HG03354 (cell line): ENCODE results near the gene NTN5.
"Not testable (repeated sequence)": the region's sequence is repeated elsewhere in the genome, so short reads cannot be mapped to it uniquely, and the experiment has no call there.

Source experiments
- ATAC-seq: cut with Tn5 transposase; IDR thresholded peaks from one replicate; pipeline ENCODE4 v1.9.1; 2021; ENCODE audit warnings: mild to moderate bottlenecking; ENCODE audit not compliant: unreplicated experiment, poor library complexity, severe bottlenecking

NTN5 gene

DNA sequence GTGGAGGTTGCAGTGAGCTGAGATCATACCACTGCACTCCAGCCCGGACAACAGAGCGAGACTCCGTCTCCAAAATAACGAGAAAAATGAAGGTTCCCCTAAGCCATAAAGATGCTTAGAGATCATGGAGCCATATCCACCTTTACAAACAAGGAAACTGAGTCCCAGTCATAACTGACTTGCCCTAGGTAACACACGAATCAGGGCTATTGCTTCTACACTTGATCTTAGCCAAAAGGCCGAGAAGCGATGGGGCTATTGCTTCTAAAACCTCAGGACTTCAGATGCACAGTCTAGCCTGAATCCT lies 38.8 kb downstream of the NTN5 start:
- ATAC-seq, result no peak

DNA sequence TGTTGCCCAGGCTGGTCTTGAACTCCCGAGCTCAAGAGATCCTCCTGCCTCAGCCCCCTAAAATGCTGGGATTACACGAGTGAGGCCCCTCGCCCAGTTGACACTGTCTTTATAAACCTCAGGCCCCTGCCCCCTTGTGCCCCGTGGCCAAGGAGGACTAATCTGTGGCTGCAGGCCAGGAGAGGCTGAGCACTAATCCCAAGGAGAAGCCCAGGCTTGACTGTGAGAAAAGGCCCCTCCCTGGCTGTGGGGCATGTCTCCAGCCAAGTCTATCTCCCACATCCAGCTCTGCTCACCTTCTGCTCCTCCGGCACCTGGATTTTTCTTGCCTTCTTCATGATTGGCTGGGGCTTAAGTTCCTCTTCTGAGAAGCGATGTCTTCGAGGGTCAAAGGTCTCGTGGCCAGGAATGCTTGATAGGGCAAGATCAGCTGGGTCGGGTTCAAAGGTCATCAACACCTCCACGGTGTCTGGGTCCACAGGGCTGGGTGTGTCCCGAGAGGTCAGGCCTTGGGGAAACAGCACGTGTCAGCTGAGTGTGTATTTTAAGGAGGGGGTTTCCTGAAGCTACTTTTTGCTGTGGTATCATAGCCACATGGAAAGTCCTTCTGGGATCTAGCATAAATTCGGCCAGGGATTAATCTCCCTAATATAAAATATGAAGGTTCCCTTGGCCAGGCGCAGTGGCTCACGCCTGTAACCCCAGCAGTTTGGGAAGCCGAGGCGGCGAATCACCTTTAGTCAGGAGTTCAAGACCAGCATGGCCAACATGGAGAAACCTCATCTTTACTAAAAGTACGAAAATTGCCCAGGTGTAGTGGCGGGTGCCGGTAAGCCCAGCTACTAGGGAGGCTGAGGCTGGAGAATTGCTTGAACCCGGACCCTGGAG lies 39.4 kb downstream of the NTN5 start:
- ATAC-seq, result no peak

DNA sequence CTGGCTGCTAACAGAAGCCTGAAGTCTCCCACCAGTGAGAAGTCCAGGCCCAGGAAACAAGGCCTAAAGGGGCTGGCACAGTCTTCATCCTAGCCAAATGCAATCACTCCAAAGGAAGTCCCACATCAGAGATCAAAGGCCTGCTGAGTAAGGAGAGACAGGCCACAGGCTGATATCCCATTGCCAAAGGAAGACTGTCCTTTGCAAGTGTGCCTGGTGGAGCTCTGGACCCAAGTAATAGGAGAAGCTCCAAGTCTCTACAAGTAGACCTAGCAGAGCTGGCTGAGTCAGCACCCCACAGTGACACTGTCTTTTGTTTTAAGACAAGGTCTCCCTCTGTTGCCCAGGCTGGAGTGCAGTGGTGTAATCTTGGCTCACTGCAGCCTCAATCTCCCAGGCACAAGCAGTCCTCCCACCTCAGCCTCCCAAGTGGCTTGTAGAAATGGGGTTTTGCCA lies 40.1 kb downstream of the NTN5 start:
- ATAC-seq, result no peak

DNA sequence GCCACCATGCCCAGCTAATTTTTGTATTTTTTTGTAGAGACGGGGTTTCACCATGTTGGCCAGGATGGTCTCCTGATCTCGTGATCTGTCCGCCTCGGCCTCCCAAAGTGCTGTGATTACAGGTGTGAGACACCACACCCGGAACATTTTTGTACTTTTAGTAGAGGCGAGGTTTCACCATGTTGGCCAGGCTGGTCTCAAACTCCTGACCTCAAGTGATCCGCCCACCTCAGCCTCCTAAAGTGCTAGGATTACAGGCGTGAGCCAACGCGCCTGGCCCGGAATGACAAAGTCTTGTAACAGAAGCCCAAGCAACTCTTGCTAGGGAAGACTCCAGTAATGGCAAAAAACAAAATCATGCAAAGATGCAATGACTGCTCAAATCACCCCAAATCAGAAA lies 40.5 kb downstream of the NTN5 start:
- ATAC-seq, result not testable (repeated sequence)

DNA sequence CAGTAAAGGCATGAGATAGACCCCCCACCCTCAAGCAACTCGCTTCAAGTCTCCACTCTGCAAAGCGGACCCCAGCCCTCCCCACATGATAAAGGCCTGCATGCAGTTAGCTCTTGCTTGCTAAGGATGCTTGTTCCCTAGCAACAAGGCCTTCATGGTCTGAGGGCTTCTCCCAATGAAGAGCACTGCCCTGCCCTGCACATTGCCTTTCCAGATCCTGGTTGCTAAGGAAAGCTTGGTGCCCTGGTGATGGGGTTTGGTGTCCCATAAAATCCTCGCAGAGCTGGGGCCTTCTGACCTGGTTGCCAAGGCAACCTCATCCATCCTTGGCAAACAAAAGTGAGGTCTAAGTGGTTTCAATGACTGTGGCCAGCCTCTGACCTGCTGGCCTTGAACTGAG lies 41.6 kb downstream of the NTN5 start:
- ATAC-seq, result no peak

DNA sequence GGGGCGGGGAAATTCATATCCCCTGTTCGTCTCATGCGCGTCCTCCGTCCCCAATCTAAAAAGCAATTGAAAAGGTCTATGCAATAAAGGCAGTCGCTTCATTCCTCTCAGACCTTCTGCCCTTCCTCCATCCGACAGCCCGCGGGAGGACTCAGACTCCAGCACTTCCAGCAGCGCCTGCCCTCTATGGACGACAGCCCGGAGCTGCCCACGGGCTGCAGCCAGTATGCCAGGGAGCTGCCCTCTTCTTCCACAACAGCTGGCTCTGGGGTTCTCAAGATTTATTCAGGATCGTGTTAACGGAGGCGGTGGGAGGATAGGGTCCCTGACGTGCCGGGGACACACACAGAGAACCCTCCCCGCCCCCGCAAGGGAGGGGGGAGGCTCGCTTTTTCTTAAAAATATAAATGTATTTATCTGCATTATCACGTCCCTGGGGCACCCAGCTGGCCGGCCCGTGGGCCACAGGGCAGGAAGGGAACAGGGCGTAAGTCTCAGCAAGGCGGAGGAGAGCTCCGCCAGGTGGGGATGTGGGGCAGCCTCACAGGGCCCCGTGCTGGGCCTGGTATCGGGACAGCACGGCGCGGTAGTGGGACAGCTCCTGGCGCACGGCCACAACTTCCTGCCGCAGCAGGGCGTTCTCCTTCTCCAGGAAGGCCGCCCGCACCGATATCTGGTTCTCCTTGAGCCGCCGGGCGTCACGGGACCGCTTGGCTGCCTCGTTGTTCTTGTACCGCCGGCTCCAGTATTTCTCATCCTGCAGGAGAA lies 42.3 kb downstream of the NTN5 start:
- ATAC-seq, result no peak

DNA sequence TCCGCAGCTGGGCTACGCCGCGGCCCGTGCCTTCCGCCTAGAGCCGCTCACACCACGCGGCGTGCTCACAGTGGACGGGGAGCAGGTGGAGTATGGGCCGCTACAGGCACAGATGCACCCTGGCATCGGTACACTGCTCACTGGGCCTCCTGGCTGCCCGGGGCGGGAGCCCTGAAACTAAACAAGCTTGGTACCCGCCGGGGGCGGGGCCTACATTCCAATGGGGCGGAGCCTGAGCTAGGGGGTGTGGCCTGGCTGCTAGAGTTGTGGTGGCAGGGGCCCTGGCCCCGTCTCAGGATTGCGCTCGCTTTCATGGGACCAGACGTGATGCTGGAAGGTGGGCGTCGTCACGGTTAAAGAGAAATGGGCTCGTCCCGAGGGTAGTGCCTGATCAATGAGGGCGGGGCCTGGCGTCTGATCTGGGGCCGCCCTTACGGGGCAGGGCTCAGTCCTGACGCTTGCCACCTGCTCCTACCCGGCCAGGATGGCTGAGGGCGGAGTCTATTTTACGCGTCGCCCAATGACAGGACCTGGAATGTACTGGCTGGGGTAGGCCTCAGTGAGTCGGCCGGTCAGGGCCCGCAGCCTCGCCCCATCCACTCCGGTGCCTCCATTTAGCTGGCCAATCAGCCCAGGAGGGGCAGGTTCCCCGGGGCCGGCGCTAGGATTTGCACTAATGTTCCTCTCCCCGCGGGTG lies 43.1 kb downstream of the NTN5 start:
- ATAC-seq, result no peak

DNA sequence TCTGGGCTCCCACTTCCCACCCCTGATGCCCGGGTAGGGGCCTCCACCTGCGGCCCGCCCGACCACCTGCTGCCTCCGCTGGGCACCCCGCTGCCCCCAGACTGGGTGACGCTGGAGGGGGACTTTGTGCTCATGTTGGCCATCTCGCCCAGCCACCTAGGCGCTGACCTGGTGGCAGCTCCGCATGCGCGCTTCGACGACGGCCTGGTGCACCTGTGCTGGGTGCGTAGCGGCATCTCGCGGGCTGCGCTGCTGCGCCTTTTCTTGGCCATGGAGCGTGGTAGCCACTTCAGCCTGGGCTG lies 43.6 kb downstream of the NTN5 start:
- ATAC-seq, result no peak

DNA sequence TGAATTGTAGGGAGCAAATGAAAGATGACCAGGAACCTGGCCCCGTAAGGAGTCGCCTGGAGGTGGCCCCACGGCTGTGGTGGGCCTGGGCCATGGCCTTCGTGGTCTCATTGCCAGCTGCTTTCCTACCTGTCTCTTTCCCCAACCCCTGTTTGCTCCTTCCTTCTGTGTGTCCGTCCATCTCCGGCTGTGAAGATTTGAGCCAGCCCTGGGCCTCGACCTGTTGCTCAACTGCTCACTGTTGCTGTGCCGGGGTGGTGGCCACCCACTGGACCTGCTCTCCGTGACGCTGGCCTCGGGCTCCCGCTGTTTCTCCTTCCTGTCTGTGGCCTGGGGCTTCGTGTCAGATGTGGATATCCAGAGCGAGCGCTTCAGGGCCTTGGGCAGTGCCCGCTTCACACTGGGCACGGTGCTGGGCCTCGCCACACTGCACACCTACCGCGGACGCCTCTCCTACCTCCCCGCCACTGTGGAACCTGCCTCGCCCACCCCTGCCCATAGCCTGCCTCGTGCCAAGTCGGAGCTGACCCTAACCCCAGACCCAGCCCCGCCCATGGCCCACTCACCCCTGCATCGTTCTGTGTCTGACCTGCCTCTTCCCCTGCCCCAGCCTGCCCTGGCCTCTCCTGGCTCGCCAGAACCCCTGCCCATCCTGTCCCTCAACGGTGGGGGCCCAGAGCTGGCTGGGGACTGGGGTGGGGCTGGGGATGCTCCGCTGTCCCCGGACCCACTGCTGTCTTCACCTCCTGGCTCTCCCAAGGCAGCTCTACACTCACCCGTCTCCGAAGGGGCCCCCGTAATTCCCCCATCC lies 44.1 kb downstream of the NTN5 start:
- ATAC-seq, result no peak

DNA sequence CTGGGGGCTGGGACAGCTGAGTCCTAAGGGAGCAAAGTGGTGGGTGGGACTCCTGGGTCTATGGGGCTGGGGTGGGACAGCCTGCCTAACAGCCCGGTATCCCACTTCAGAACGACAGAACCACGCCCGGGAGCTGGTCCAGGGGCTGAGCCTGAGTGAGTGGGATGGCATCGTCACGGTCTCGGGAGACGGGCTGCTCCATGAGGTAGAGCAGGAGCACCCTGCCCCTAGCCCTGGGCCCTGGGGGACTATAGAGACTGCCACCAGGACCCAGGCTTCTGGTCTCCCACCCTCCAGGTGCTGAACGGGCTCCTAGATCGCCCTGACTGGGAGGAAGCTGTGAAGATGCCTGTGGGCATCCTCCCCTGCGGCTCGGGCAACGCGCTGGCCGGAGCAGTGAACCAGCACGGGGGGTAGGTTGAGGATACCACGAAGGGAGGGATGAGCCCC lies 44.9 kb downstream of the NTN5 start:
- no peak for ATAC-seq

DNA sequence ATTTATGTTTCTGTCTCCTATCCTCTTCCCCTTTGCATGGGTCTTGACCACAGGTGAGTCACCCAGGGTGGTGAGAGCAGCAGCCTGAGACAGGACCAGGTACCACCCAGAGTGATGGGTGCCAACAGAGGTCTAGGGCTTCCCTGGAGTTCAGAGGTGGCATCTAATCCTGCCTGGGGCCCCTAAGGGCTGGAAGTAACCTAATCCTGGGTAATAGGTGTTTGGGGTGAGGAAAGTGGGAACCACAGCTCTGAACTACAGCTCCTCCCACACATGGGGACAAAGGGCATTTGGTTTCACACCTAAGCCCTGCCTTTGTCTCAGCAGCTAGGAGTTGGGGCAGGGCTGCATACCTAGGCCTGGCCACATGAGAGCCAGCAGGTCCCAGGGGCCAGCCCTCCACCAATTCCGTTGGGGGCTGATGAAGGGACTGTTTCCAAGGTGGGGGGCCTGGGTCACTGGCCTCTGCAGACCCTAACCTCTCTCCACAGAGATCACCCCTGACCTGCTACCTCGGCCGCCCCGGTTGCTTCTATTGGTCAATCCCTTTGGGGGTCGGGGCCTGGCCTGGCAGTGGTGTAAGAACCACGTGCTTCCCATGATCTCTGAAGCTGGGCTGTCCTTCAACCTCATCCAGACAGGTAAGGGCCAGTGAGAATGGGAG lies 45.5 kb downstream of the NTN5 start:
- no peak for ATAC-seq

DNA sequence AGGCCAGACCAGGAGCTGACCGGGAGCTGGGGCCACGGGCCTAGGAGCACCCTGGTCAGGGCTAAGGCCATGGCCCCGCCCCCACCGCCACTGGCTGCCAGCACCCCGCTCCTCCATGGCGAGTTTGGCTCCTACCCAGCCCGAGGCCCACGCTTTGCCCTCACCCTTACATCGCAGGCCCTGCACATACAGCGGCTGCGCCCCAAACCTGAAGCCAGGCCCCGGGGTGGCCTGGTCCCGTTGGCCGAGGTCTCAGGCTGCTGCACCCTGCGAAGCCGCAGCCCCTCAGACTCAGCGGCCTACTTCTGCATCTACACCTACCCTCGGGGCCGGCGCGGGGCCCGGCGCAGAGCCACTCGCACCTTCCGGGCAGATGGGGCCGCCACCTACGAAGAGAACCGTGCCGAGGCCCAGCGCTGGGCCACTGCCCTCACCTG lies 46.9 kb downstream of the NTN5 start:
- ATAC-seq, result no peak

DNA sequence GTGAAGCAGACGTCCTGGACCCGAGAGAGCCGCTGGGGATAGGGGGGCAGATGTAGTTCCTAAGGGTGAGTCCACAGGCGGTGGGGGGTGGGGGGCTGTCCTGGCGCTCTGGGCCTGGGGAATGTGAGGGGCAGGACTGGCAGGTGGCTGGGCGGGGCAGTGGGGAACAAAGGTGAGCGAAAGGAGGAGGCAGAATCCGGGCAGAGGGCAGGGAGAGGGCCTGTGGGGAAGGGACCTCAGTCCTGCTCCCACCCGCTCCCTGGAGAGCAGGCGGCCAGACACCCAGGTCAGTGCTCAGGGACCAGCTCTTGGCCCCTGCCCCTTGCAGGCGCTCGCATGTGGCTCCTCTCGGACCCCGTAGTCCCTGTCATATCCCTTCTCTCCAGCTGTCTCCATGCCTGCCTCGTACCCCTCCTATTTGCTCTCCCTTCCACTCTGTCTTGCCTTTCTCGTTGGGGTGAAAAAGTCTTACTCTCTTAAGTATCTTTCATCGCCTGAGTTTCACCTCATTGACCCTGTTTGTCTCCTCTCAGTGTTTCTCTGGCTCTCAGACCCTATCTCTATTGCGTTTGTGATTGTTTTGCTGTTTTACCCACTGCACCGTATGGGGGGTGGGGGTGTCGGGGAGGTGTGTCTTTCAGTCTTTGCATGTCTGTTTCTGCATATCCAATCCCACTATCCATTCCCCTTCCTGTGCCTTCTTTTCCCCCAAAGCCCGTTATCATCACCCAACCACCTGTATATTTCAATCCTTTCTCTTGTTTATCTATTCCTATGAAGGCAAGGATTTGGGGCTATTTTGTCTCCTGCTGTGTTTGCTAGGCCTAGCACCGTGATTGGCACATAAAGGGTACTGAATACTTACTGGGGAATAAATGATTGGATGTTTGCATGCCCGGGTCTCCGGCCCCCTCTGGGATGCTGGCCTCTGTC lies 47.8 kb downstream of the NTN5 start:
- no peak for ATAC-seq

DNA sequence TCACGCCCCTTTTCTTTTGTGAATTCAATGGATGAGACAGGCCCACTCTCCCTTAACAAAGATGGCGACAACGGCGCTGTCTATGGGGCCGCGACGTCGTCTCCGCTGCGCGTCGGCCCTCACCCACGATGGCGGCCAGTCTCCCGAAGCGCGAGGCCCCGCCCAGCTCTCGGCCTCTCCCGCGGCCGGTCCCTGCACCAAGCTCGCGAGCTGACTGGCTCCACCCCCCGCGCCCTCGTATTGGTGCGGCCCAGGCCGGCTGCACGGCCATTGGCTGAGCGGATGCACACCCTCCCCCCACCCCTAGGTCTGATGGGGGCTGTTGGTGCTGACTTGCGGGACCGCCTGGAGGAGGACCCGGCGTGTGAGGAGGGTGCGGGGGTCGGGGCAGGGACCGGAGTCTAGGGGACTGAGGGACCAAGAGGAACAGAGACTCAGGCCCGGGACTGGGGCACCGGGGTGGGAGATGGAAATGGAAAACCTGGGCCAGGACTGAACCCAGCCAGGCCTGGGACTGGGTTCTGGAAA lies 48.7 kb downstream of the NTN5 start:
- peak; percentile 70 for ATAC-seq

DNA sequence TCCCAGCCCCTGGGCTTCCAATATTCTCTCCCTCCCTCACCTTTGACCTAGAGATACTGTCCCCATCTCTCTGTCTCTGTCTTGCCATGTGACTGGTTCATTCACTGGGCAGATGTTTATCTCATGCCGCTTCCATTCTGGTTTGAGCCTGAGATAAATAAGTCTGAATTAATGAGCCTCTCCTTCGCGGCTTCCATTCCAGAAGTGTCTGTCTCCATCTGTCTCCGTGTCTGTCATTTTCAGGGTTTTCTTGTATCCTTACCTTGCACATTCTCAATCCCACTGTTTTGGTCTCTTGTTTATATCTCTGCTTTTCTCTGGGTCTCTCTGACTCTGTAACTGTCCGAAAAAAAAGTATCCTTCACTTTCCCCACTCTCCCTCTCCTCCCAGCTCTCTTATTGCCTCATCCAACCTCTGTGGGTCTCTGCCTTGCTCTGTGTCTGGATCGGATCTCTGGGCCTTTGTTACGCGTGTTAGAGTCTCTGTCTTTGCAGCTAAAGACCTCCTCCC lies 49.2 kb downstream of the NTN5 start:
- ATAC-seq, result no peak

DNA sequence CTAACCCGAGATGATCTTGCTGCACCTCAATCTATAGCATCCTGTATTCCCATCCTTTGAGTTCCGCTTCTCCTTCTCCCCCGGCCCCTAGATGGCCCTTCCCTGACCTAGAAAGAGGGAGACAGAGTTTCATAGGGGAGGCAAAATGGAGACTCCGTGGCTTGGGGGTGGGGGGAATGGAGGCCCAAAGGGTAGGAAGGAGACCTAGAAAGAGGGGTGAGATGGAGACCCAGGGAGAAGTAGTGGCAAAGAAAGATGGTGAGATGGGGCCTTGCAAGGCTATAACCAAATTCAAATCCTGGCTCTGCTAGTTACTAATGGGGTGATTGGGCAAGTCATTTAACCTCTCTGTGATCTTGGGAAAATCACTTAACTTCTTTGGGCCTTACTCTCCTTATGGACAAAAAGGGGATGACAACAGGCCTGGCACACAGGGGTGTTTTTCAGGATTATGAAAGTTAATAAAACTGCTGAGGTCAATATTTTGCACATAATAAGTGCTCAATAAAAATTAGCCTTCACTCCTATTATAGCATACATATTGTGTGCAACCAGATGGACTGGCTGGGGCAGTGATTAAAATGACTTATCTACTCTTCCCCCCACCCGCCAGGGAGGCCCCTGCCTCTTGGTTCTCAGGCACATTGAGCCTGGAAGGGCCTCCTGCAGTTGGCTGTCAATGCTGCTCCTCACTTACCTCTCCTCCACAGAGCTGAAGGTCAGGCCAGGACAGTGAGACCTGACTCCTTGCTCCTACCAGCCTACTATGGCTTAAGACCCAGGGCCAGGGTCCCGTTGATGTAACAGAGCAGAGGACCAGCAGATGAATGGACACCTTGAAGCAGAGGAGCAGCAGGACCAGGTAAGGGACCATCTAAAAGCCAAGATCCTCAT lies 52.9 kb downstream of the NTN5 start:
- no peak for ATAC-seq
